RWPE2 (cell line): ENCODE measurements around the gene SLC52A3.

Source experiments
- ATAC-seq: fragments of 200-7000 bp; cut with Tn5 transposase; 3 replicates; pipeline ENCODE4 v1.9.1; 2021; ENCODE audit warnings: low read depth
- DNase-seq: peaks from one replicate; pipeline ENCODE4 v3.0.0-alpha.2; 2020; ENCODE audit warnings: low spot score
- H3K27ac ChIP-seq: fragments of 450-650 bp; 2 replicates; pipeline ENCODE4 v1.5.1; 2017; ENCODE audit warnings: mild to moderate bottlenecking; ENCODE audit not compliant: poor library complexity, severe bottlenecking
- H3K27me3 ChIP-seq: fragments of 250-450 bp; sonication (Bioruptor Pico); 2 replicates; pipeline ENCODE4 v1.5.1; 2021; ENCODE audit warnings: mild to moderate bottlenecking, moderate library complexity; ENCODE audit not compliant: insufficient read depth, poor library complexity, severe bottlenecking
- H3K36me3 ChIP-seq: fragments of 250-450 bp; sonication (Bioruptor Pico); 2 replicates; pipeline ENCODE4 v1.5.1; 2020; ENCODE audit warnings: low read depth, mild to moderate bottlenecking, moderate library complexity
- H3K4me1 ChIP-seq: fragments of 250-450 bp; sonication (Bioruptor Pico); 2 replicates; pipeline ENCODE4 v1.5.1; 2021; ENCODE audit warnings: mild to moderate bottlenecking, moderate library complexity; ENCODE audit not compliant: insufficient read depth, poor library complexity, severe bottlenecking
- H3K4me3 ChIP-seq: fragments of 250-450 bp; sonication (Bioruptor Pico); 2 replicates; pipeline ENCODE4 v1.5.1; 2021; ENCODE audit warnings: mild to moderate bottlenecking, moderate library complexity; ENCODE audit not compliant: severe bottlenecking
- H3K9me3 ChIP-seq: fragments of 250-450 bp; sonication (Bioruptor Pico); 2 replicates; pipeline ENCODE4 v1.5.1; 2021; ENCODE audit warnings: mild to moderate bottlenecking, moderate library complexity; ENCODE audit not compliant: severe bottlenecking
- TF ChIP-seq, protein P1 (sequence below): fragments of 450-650 bp; IDR thresholded peaks from one replicate; pipeline ENCODE4 v1.5.1; 2017; ENCODE audit warnings: mild to moderate bottlenecking, moderate library complexity; ENCODE audit not compliant: poor library complexity, severe bottlenecking

The SLC52A3 gene

DNA sequence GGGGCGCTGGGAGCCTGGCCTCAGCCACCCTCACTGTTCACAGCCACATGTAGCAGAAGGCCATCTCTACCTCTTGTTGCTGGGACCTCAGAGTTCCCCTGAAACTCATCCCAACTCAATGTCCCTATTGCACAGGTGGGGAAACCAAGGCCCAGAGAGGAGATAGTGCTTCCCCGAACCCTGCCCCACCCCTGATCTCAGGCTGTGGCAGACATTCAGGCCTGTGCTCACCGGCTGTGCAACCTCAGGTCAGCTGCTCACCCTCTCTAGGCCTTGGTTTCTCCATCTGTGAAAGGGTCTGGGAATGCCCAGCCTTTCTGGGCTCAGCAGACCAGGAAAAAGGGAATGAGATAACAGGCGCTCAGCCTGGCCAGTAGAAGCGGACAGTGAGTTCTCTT is 6.4 kb upstream of the SLC52A3 start:
- Histone ChIP-seq H3K4me1 (no peaks in the 10 kb centered on the region), H3K27ac (no peak overlapping the region), H3K27me3 (no peaks in the 10 kb centered on the region), H3K36me3 (no peaks in the 10 kb centered on the region), H3K4me3 (no peak overlapping the region), H3K9me3 (no peaks in the 10 kb centered on the region)
- DNase-seq: no peak
- ATAC-seq: no peak
- TF ChIP-seq, protein P1, sequence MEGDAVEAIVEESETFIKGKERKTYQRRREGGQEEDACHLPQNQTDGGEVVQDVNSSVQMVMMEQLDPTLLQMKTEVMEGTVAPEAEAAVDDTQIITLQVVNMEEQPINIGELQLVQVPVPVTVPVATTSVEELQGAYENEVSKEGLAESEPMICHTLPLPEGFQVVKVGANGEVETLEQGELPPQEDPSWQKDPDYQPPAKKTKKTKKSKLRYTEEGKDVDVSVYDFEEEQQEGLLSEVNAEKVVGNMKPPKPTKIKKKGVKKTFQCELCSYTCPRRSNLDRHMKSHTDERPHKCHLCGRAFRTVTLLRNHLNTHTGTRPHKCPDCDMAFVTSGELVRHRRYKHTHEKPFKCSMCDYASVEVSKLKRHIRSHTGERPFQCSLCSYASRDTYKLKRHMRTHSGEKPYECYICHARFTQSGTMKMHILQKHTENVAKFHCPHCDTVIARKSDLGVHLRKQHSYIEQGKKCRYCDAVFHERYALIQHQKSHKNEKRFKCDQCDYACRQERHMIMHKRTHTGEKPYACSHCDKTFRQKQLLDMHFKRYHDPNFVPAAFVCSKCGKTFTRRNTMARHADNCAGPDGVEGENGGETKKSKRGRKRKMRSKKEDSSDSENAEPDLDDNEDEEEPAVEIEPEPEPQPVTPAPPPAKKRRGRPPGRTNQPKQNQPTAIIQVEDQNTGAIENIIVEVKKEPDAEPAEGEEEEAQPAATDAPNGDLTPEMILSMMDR: no peak

DNA sequence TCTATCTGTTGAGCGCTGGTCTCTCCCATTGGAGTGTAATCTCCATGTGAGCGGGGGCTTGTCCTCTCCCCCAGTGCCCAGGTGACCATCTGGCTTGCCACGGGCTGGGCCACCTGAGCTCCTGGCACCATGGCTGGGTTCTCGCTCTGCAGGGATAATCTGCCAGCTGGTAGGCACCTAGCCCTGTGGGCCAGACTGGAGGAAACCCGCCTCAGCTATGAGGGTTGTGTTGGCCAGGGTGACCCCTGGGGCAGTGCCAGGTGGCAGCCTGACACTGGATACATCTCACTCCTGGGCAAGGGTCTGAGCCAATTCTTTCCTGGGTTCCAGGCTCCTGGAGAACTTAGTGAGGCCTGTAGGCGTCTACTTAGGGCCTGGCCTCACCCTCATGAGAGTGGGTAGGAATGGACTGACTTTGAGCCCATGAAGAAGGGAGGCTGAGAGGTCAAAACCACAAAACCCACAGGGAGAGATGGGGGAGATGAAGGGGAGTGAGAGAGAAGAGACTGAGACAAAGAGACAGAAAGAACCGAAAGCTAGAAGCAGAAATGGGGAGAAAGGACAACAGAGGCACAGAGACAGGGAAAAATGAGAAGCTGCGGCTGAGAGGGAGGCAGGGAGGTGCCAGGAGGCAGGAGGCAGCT is 5.8 kb upstream of the SLC52A3 start:
- no peak for DNase-seq
- no peak for ATAC-seq
- no peaks in the 10 kb centered on the region for H3K9me3 ChIP-seq
- TF ChIP-seq, protein P1: no peak
- H3K27ac ChIP-seq: no peak overlapping the region
- H3K4me3 ChIP-seq: no peak overlapping the region
- peaks cover under 1% of the 10 kb centered on the region for H3K4me1 ChIP-seq
- H3K36me3 ChIP-seq: no peaks in the 10 kb centered on the region
- no peaks in the 10 kb centered on the region for H3K27me3 ChIP-seq

DNA sequence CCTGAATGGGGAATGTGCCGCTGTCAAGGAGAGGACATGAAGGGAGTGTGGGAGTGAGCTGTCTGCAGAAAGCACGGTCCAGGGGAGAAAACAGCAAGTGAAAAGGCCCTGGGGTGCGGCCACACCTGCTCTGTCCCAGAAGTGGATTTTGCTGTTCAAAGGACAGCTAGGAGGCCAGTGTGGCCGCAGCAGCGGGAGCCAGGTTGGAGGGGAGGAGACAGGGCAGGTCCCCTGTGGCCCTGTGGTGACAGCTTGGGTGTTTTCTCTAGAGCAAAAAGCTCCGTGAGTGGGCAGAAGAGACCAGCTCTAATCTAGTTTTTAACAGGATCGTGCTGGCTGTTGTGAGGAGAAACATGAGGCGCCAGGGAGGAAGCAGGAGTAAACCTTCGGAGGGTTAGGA is 4.5 kb upstream of the SLC52A3 start:
- Histone ChIP-seq H3K9me3 (no peaks in the 10 kb centered on the region), H3K27ac (no peak overlapping the region), H3K4me3 (no peak overlapping the region), H3K36me3 (no peaks in the 10 kb centered on the region), H3K4me1 (peaks cover 4% of the 10 kb centered on the region), H3K27me3 (no peaks in the 10 kb centered on the region)
- ATAC-seq: no peak
- no peak for DNase-seq
- TF ChIP-seq, protein P1: no peak

DNA sequence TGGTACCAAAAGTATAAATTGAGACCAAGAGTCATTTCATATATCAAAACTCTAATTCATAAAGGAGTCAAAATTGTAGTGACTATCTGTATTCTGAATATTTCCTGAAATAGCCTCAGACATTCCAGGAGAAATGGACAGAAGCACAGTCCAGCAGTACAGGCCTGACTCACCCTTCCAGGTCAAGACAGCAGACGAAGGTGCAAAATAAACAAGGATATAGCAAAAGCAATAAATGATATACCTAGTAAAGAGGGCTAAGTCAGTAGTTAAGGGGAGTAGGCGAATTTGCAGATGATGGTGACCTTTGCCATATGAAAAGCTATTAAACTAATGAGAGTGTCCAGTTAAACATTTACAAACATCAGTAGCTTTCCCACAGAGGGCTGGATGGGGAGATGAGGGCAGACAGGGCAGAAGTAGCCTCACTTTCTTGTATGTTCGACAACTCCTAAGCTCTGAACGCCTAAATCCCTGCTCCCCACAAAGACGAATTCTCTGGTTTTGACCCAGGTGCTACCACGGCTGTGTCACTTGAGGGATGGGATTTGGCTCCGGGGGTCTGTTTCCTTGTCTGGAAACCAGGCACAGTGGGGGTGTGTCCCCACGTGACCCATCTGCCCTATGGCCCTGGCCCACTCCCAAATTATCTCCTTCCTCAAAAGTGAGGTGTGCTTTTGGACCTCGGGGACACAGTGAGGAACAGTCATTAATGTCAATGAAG is 3.6 kb upstream of the SLC52A3 start:
- DNase-seq (no peak), ATAC-seq (no peak)
- peaks cover 4% of the 10 kb centered on the region for H3K4me1 ChIP-seq
- no peak overlapping the region for H3K27ac ChIP-seq
- no peak overlapping the region for H3K4me3 ChIP-seq
- TF ChIP-seq, protein P1: no peak
- H3K27me3 ChIP-seq: no peaks in the 10 kb centered on the region
- no peaks in the 10 kb centered on the region for H3K36me3 ChIP-seq
- H3K9me3 ChIP-seq: no peaks in the 10 kb centered on the region

DNA sequence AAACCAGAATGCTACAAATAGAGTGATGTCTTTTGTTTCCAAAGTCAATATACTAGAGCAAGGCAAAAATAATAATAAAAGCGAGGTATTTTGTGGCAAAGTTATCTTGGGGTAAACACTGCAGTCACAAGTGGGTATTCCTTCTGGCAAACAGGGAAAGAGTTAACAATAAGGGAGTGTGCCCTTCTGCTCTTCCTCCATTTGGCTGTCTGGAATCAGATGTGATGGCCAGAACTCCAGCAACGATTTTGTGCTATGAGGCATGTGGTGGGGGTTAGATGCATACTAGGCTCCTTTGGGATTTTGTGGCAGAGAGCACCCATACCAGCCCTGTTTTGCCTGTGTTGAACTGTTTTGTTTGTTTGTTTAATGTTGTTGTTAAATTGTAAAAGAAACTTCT is 2.4 kb upstream of the SLC52A3 start:
- TF ChIP-seq, protein P1: no peak
- no peak for DNase-seq
- H3K36me3 ChIP-seq: no peaks in the 10 kb centered on the region
- H3K4me3 ChIP-seq: no peak overlapping the region
- no peaks in the 10 kb centered on the region for H3K27me3 ChIP-seq
- no peak overlapping the region for H3K27ac ChIP-seq
- no peak for ATAC-seq
- peaks cover 4% of the 10 kb centered on the region for H3K4me1 ChIP-seq
- no peaks in the 10 kb centered on the region for H3K9me3 ChIP-seq
